HFF-Myc (cell line): ENCODE results near the gene LSS.

ENCODE experiments used
- DNase-seq: peaks from one replicate; pipeline ENCODE4 v3.0.0-alpha.2; 2011; ENCODE audit warnings: low read depth; ENCODE audit errors: extremely low read depth
- H3K4me3 ChIP-seq: replicated peaks from 2 replicates; pipeline ENCODE4 v1.5.1; 2011; ENCODE audit warnings: low read depth, mild to moderate bottlenecking, control low read depth, low read length
- CTCF ChIP-seq: IDR thresholded peaks from 2 replicates; pipeline ENCODE4 v1.5.1; 2012; ENCODE audit warnings: mild to moderate bottlenecking, low read depth, low read length, control low read depth; ENCODE audit errors: missing control alignments

LSS gene

GRCh38 chr21:46265736-46266525, 37.4 kb upstream of the LSS start:
- no peak overlapping the region for H3K4me3 ChIP-seq
- TF ChIP-seq CTCF: no peak
- DNase-seq: no peak

- DNase-seq: no peak
- no peak overlapping the region for H3K4me3 ChIP-seq
- TF ChIP-seq CTCF: no peak
Observed at GRCh38 chr21:46264690-46265144, 36.1 kb upstream of the LSS start.

GRCh38 chr21:46264046-46264689, 35.6 kb upstream of the LSS start:
- no peak for TF ChIP-seq CTCF
- H3K4me3 ChIP-seq: no peak overlapping the region
- no peak for DNase-seq

- DNase-seq: no peak
- no peak overlapping the region for H3K4me3 ChIP-seq
- no peak for TF ChIP-seq CTCF
Observed at GRCh38 chr21:46256501-46256994, 28.0 kb upstream of the LSS start.

- TF ChIP-seq CTCF: no peak
- DNase-seq: no peak
- no peak overlapping the region for H3K4me3 ChIP-seq
Observed at GRCh38 chr21:46255758-46256337, 27.3 kb upstream of the LSS start.

- no peak for TF ChIP-seq CTCF
- DNase-seq: no peak
- no peak overlapping the region for H3K4me3 ChIP-seq
Observed at GRCh38 chr21:46255166-46255565, 26.6 kb upstream of the LSS start.
